WTC11 (cell line): ENCODE measurements around the gene HTR3C. TPM values are rescaled to one million over a fixed set of nuclear protein-coding genes. Genes with fewer than 3 reads are reported as not detected.

ENCODE experiments used
- ATAC-seq: fragments of 200-7000 bp; cut with Tn5 transposase; 2 replicates; pipeline ENCODE4 v1.10.0; 2021; ENCODE audit warnings: mild to moderate bottlenecking, moderate library complexity
- CTCF ChIA-PET: fragments of 300-600 bp; sonication (Branson Sonifier 250); formaldehyde crosslinking; loops from one replicate; lab custom pipeline; 2021; ENCODE audit warnings: antibody characterized with exemption; lab: Charles Lee
- POLR2A ChIA-PET: fragments of 350-600 bp; sonication (Branson Sonifier 250); formaldehyde crosslinking; loops from one replicate; lab custom pipeline; 2021; ENCODE audit warnings: antibody characterized with exemption; lab: Charles Lee
- DNase-seq: peaks from one replicate; pipeline ENCODE4 v3.0.0; 2021; ENCODE audit warnings: low spot score
- H3K27ac Mint-ChIP-seq: 2 replicates; pipeline ENCODE4 v1.8.0; 2021; ENCODE audit warnings: mixed read lengths
- H3K27me3 Mint-ChIP-seq: 2 replicates; pipeline ENCODE4 v1.8.0; 2021; ENCODE audit warnings: low read depth, mild to moderate bottlenecking, moderate library complexity, mixed read lengths
- H3K36me3 Mint-ChIP-seq: 2 replicates; pipeline ENCODE4 v1.8.0; 2021; ENCODE audit warnings: mixed read lengths
- H3K4me1 Mint-ChIP-seq: 2 replicates; pipeline ENCODE4 v1.8.0; 2022; ENCODE audit warnings: mixed read lengths
- H3K4me3 Mint-ChIP-seq: 2 replicates; pipeline ENCODE4 v1.8.0; 2021; ENCODE audit warnings: mild to moderate bottlenecking, moderate library complexity, mixed read lengths
- H3K9me3 Mint-ChIP-seq: 2 replicates; pipeline ENCODE4 v1.8.0; 2021; ENCODE audit warnings: mixed read lengths
- AFF4 ChIP-seq: sonication (generic); formaldehyde crosslinking; IDR thresholded peaks from 2 replicates; pipeline ENCODE4 v1.8.1; 2023; ENCODE audit warnings: mild to moderate bottlenecking, missing genetic modification reagents, borderline replicate concordance
- CBFB ChIP-seq: sonication (generic); formaldehyde crosslinking; IDR thresholded peaks from 2 replicates; pipeline ENCODE4 v1.8.1; 2022; ENCODE audit warnings: mild to moderate bottlenecking, low read depth, missing genetic modification reagents
- CREB1 ChIP-seq: sonication (generic); formaldehyde crosslinking; IDR thresholded peaks from 2 replicates; pipeline ENCODE4 v1.8.0; 2023; ENCODE audit warnings: mild to moderate bottlenecking, missing genetic modification reagents
- ERG ChIP-seq: fragments of 250-450 bp; sonication (Bioruptor Pico); IDR thresholded peaks from 2 replicates; pipeline ENCODE4 v1.8.0; 2021; ENCODE audit warnings: mild to moderate bottlenecking
- GABPB1 ChIP-seq: sonication (generic); formaldehyde crosslinking; IDR thresholded peaks from 2 replicates; pipeline ENCODE4 v1.8.1; 2023; ENCODE audit warnings: mild to moderate bottlenecking, missing genetic modification reagents
- HMGXB4 ChIP-seq: sonication (generic); formaldehyde crosslinking; IDR thresholded peaks from 2 replicates; pipeline ENCODE4 v1.8.1; 2023; ENCODE audit warnings: mild to moderate bottlenecking, moderate library complexity, missing genetic modification reagents
- JUN ChIP-seq: sonication (generic); formaldehyde crosslinking; IDR thresholded peaks from 2 replicates; pipeline ENCODE4 v1.8.0; 2023; ENCODE audit warnings: mild to moderate bottlenecking, missing genetic modification reagents
- KAT7 ChIP-seq: sonication (generic); formaldehyde crosslinking; IDR thresholded peaks from 2 replicates; pipeline ENCODE4 v1.8.1; 2023; ENCODE audit warnings: missing genetic modification reagents, mild to moderate bottlenecking, borderline replicate concordance
- NFYB ChIP-seq: sonication (generic); formaldehyde crosslinking; conservative IDR thresholded peaks from 2 replicates; pipeline ENCODE4 v1.8.0; 2022; ENCODE audit warnings: low read depth, missing genetic modification reagents
- OVOL2 ChIP-seq: fragments of 250-450 bp; sonication (Bioruptor Pico); IDR thresholded peaks from 2 replicates; pipeline ENCODE4 v1.9.0; 2021; ENCODE audit warnings: mild to moderate bottlenecking, borderline replicate concordance
- PREB ChIP-seq: sonication (generic); formaldehyde crosslinking; IDR thresholded peaks from 2 replicates; pipeline ENCODE4 v1.8.1; 2022; ENCODE audit warnings: mild to moderate bottlenecking, missing genetic modification reagents, moderate library complexity, borderline replicate concordance
- RORB ChIP-seq: fragments of 250-450 bp; sonication (Bioruptor Pico); IDR thresholded peaks from 2 replicates; pipeline ENCODE4 v1.9.0; 2021; ENCODE audit warnings: mild to moderate bottlenecking
- SMAD4 ChIP-seq: sonication (generic); formaldehyde crosslinking; IDR thresholded peaks from 2 replicates; pipeline ENCODE4 v1.8.0; 2022; ENCODE audit warnings: mild to moderate bottlenecking, missing genetic modification reagents
- USF1 ChIP-seq: sonication (generic); formaldehyde crosslinking; IDR thresholded peaks from 2 replicates; pipeline ENCODE4 v1.8.0; 2022; ENCODE audit warnings: mild to moderate bottlenecking, missing genetic modification reagents
- ZBTB43 ChIP-seq: sonication (generic); formaldehyde crosslinking; IDR thresholded peaks from 2 replicates; pipeline ENCODE4 v1.8.1; 2023; ENCODE audit warnings: mild to moderate bottlenecking, missing genetic modification reagents
- ZNF121 ChIP-seq: sonication (generic); formaldehyde crosslinking; IDR thresholded peaks from 2 replicates; pipeline ENCODE4 v1.8.0; 2023; ENCODE audit warnings: missing genetic modification reagents
- ZNF219 ChIP-seq: sonication (generic); formaldehyde crosslinking; IDR thresholded peaks from 2 replicates; pipeline ENCODE4 v1.8.0; 2023; ENCODE audit warnings: missing genetic modification reagents, mild to moderate bottlenecking, borderline replicate concordance
- ZNF317 ChIP-seq: sonication (generic); formaldehyde crosslinking; IDR thresholded peaks from 2 replicates; pipeline ENCODE4 v1.8.1; 2023; ENCODE audit warnings: low read depth, mild to moderate bottlenecking, moderate library complexity, missing genetic modification reagents, borderline replicate concordance
- ZNF423 ChIP-seq: fragments of 250-450 bp; sonication (Bioruptor Pico); IDR thresholded peaks from 2 replicates; pipeline ENCODE4 v2.1.2; 2022; ENCODE audit warnings: mild to moderate bottlenecking, moderate library complexity
- total RNA-seq: library from RNA; stranded (reverse); gene quantifications from 3 replicates; pipeline ENCODE4 v1.2.3, GENCODE V29; 2021

Gene HTR3C
- total RNA-seq, 1 experiment from 2014 or later: not detected

GRCh38 chr3:184045995-184046394 is 6.9 kb upstream of the HTR3C start:
- no peak for DNase-seq
- Mint-ChIP-seq H3K27me3 (no peaks in the 10 kb centered on the region), H3K9me3 (no peaks in the 10 kb centered on the region), H3K27ac (no peak overlapping the region), H3K4me3 (no peak overlapping the region), H3K4me1 (no peaks in the 10 kb centered on the region), H3K36me3 (no peaks in the 10 kb centered on the region)
- ChIA-PET CTCF (interaction anchor here (1.2 kb wide), 1 partner anchor 150 kb away, joined by 4 read pairs; no protein-coding TSS in a partner anchor), POLR2A (no interaction called here)
- TF ChIP-seq NFYB (CRISPR knock-in tag) (no peak), SMAD4 (CRISPR knock-in tag) (no peak), ERG (CRISPR knock-in tag) (no peak), ZNF317 (CRISPR knock-in tag) (no peak), ZNF219 (CRISPR knock-in tag) (no peak)
- ATAC-seq: no peak

GRCh38 chr3:184050217-184050847 is 2.5 kb upstream of the HTR3C start:
- POLR2A ChIA-PET: no interaction called here

More at GRCh38 chr3:184050217-184050847, 2.5 kb upstream of the HTR3C start:
- no peak overlapping the region for H3K4me3 Mint-ChIP-seq
- H3K9me3 Mint-ChIP-seq: no peaks in the 10 kb centered on the region
- H3K27me3 Mint-ChIP-seq: no peaks in the 10 kb centered on the region
- CTCF ChIA-PET: interaction anchor here (1.0 kb wide), 1 partner anchor 10 kb away, joined by 3 read pairs; no protein-coding TSS in a partner anchor
- no peaks in the 10 kb centered on the region for H3K4me1 Mint-ChIP-seq
- H3K36me3 Mint-ChIP-seq: no peaks in the 10 kb centered on the region
- TF ChIP-seq PREB (CRISPR knock-in tag) (no peak), USF1 (no peak), RORB (no peak), ZBTB43 (CRISPR knock-in tag) (no peak), CREB1 (CRISPR knock-in tag) (no peak), CBFB (CRISPR knock-in tag) (no peak), HMGXB4 (no peak), JUN (CRISPR knock-in tag) (no peak), GABPB1 (CRISPR knock-in tag) (no peak), KAT7 (CRISPR knock-in tag) (no peak), ZNF423 (CRISPR knock-in tag) (no peak), AFF4 (CRISPR knock-in tag) (no peak), OVOL2 (CRISPR knock-in tag) (no peak), ZNF121 (no peak), ZNF317 (CRISPR knock-in tag) (no peak)
- TF ChIP-seq, all 79 proteins: peak for 0
- no peak overlapping the region for H3K27ac Mint-ChIP-seq
- DNase-seq (no peak), ATAC-seq (no peak)
